Gastrocnemius medialis (tissue), 4 donors: Measurements from ENCODE around the gene TEX51.

Experiments used
- POLR2A ChIP-seq, 2 donors: fragments of 450-650 bp; IDR thresholded peaks; one replicate each; pipeline ENCODE4 v1.6.1; 2017; ENCODE audit warnings: antibody characterized with exemption in 2 of 2, mild to moderate bottlenecking in 2 of 2, moderate library complexity in 2 of 2
- TF ChIP-seq, protein P1 (sequence below), 5 experiments: fragments of 450-650 bp in 3 of 5; fragments of 200-600 bp in 2 of 5; sonication (generic) in 2 of 5; IDR thresholded peaks in 4 of 5; conservative IDR thresholded peaks in 1 of 5; 1 replicate in 4 of 5; 2 replicates in 1 of 5; pipeline ENCODE4 v1.5.1; 2016 to 2019; ENCODE audit warnings: antibody characterized with exemption in 5 of 5, mild to moderate bottlenecking in 3 of 5, moderate library complexity in 3 of 5

DNA sequence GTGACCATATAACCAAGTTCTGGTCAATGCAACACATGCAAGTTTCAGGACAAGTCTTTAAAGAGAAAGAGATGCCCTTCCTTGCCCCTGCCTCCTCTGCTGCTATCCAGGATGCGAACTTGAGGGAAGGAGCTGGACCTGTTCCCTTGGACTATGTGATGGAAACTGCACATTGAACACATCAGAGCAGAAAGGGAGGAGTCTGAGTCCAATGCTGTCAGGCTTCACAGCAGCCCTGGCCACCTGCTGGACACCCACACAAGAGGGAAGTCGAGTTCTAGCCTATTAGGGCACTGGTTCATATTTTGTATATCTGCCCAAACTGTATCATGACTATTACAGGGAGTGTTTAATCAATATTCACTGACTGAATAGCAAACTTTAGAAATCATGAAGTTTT is 38.3 kb upstream of the TEX51 start:
- TF ChIP-seq POLR2A (IDR thresholded peaks at IDR 0.05), result no peak
- TF ChIP-seq, protein P1, sequence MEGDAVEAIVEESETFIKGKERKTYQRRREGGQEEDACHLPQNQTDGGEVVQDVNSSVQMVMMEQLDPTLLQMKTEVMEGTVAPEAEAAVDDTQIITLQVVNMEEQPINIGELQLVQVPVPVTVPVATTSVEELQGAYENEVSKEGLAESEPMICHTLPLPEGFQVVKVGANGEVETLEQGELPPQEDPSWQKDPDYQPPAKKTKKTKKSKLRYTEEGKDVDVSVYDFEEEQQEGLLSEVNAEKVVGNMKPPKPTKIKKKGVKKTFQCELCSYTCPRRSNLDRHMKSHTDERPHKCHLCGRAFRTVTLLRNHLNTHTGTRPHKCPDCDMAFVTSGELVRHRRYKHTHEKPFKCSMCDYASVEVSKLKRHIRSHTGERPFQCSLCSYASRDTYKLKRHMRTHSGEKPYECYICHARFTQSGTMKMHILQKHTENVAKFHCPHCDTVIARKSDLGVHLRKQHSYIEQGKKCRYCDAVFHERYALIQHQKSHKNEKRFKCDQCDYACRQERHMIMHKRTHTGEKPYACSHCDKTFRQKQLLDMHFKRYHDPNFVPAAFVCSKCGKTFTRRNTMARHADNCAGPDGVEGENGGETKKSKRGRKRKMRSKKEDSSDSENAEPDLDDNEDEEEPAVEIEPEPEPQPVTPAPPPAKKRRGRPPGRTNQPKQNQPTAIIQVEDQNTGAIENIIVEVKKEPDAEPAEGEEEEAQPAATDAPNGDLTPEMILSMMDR (IDR thresholded peaks at IDR 0.05 in 4 of 5, conservative IDR thresholded peaks at IDR 0.05 in 1 of 5), result no peak
